Measurements from ENCODE around the gene ACAA2.

The ACAA2 gene

GRCh38 chr18:49733896-49734585 is 79.3 kb downstream of the ACAA2 start:
- DNase-seq, result no peak

DNA sequence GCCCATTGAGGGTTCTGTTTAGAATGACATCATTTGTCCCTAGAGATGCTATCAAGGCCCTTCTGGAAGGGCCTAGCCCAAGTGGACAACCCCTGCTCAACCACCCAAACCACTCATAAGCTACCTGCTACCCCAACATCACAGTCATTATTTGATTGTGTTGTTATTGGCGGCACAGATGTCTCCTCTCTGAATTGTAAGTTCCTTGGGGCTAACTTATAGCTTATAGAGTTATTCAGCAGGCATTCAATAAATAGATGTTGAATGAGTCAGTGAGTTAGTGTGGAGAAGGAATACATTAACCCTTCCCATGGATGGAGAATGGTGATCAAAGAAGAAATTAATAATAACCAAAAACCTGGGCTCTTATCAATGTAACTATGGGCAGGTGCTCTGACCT is 80.0 kb downstream of the ACAA2 start:
- no peak for DNase-seq

All from activated T-cell treated with anti-CD3 and anti-CD28 coated beads, Interleukin-2, amount 50 U/mL, for 48 hours (primary cell).